HCT116 (cell line): ENCODE measurements around the gene PAK1. TPM values are rescaled to one million over a fixed set of nuclear protein-coding genes. Genes with fewer than 3 reads are reported as not detected.

Experiments used
- ATAC-seq: fragments of 200-7000 bp; cut with Tn5 transposase; 2 replicates; pipeline ENCODE4 v1.9.1; 2020; ENCODE audit warnings: mild to moderate bottlenecking, moderate library complexity
- BruUV-seq: library from RNA; stranded (reverse); fragments of 400-500 nt; replicated peaks from 2 replicates; lab custom pipeline; 2021; lab: Mats Ljungman, UMichigan
- CTCF ChIA-PET: fragments of 300-600 bp; sonication (Branson Sonifier 250); formaldehyde crosslinking; loops from one replicate; lab custom pipeline; 2021; ENCODE audit warnings: antibody characterized with exemption; lab: Charles Lee
- POLR2A ChIA-PET: fragments of 300-600, 350-600 bp; sonication (Branson Sonifier 250); formaldehyde crosslinking; loops from one replicate; lab custom pipeline; 2021; ENCODE audit warnings: antibody characterized with exemption; lab: Charles Lee
- RAD21 ChIA-PET, 2 experiments: fragments of 300-600 bp; sonication (Branson Sonifier 250); formaldehyde crosslinking; loops; one replicate each; lab custom pipeline; 2023; ENCODE audit warnings: low total read pairs in 2 of 2; ENCODE audit not compliant: uncharacterized antibody in 2 of 2, unreplicated experiment in 2 of 2, low non-redundant PET in 1 of 2; lab: Charles Lee
- DNase-seq: peaks from one replicate; pipeline ENCODE4 v3.0.0-alpha.2; 2010; ENCODE audit warnings: low read depth, low spot score
- H2AFZ ChIP-seq: fragments of 200-600 bp; shearing (Covaris generic), sonication (generic); 2 replicates; pipeline ENCODE4 v1.6.1; 2017; ENCODE audit warnings: low read depth, mixed run types, mixed read lengths, antibody characterized with exemption, low read length; ENCODE audit not compliant: poor library complexity, severe bottlenecking
- H3K27ac ChIP-seq: 2 replicates; pipeline ENCODE4 v1.5.1; 2012; ENCODE audit warnings: low read depth, low read length
- H3K27me3 ChIP-seq: fragments of 200-600 bp; sonication (generic); 2 replicates; pipeline ENCODE4 v1.6.1; 2016; ENCODE audit warnings: mixed run types, low read length, mixed read lengths; ENCODE audit not compliant: insufficient read depth
- H3K36me3 ChIP-seq, 2 experiments: fragments of 200-500 bp in 1 of 2; fragments of 200-600 bp in 1 of 2; sonication (Bioruptor generic) in 1 of 2; sonication (generic) in 1 of 2; 2 replicates each; pipeline versions ENCODE4 v1.5.1 to v1.6.1; 2014 to 2016; ENCODE audit warnings: low read length in 2 of 2, inconsistent platforms in 1 of 2, mixed read lengths in 1 of 2, mixed run types in 1 of 2; ENCODE audit not compliant: insufficient read depth in 2 of 2, control insufficient read depth in 1 of 2
- H3K4me1 ChIP-seq, 2 experiments: fragments of 200-600 bp in 1 of 2; sonication (generic) in 1 of 2; 2 replicates each; pipeline versions ENCODE4 v1.5.1 to v1.6.1; 2012 to 2017; ENCODE audit warnings: low read length in 2 of 2, inconsistent platforms in 1 of 2, mild to moderate bottlenecking in 1 of 2, mixed read lengths in 1 of 2, mixed run types in 1 of 2, moderate library complexity in 1 of 2; ENCODE audit not compliant: insufficient read depth in 2 of 2, control insufficient read depth in 1 of 2
- H3K4me2 ChIP-seq: fragments of 200-600 bp; sonication (generic); 2 replicates; pipeline ENCODE4 v1.6.1; 2017; ENCODE audit warnings: mixed run types, low read length, mixed read lengths
- H3K4me3 ChIP-seq, 2 experiments: fragments of 200-600 bp in 1 of 2; sonication (generic) in 1 of 2; replicated peaks in 1 of 2; 2 replicates each; pipeline ENCODE4 v1.5.1; 2011 to 2016; ENCODE audit warnings: low read length in 2 of 2, control low read depth in 1 of 2, low read depth in 1 of 2, mild to moderate bottlenecking in 1 of 2, mixed read lengths in 1 of 2, mixed run types in 1 of 2
- H3K79me2 ChIP-seq: fragments of 200-600 bp; sonication (generic); 2 replicates; pipeline ENCODE4 v1.6.1; 2017; ENCODE audit warnings: mild to moderate bottlenecking, mixed run types, low read length, moderate library complexity, mixed read lengths; ENCODE audit not compliant: insufficient read depth
- H3K9ac ChIP-seq: fragments of 200-600 bp; sonication (generic); 2 replicates; pipeline ENCODE4 v1.6.1; 2016; ENCODE audit warnings: low read length, mixed read lengths
- H3K9me2 ChIP-seq: fragments of 200-600 bp; sonication (generic), shearing (Covaris generic); 2 replicates; pipeline ENCODE4 v1.6.1; 2017; ENCODE audit warnings: mixed run types, mild to moderate bottlenecking, moderate library complexity; ENCODE audit not compliant: insufficient read depth
- H3K9me3 ChIP-seq, 2 experiments: fragments of 200-500 bp in 1 of 2; fragments of 200-600 bp in 1 of 2; sonication (Bioruptor generic) in 1 of 2; sonication (generic) in 1 of 2; 2 replicates each; pipeline ENCODE4 v1.6.1; 2014 to 2017; ENCODE audit warnings: low read length in 2 of 2, mixed read lengths in 2 of 2, inconsistent platforms in 1 of 2, low read depth in 1 of 2, mild to moderate bottlenecking in 1 of 2, mixed run types in 1 of 2, moderate library complexity in 1 of 2; ENCODE audit not compliant: control insufficient read depth in 1 of 2, insufficient read depth in 1 of 2
- H4K20me1 ChIP-seq: fragments of 200-600 bp; sonication (generic), shearing (Covaris generic); 2 replicates; pipeline ENCODE4 v1.6.1; 2017; ENCODE audit warnings: mixed run types, mild to moderate bottlenecking, moderate library complexity; ENCODE audit not compliant: insufficient read depth
- CEBPB ChIP-seq: IDR thresholded peaks from 2 replicates; pipeline ENCODE4 v1.6.1; 2012; ENCODE audit warnings: low read depth
- EGR1 ChIP-seq: IDR thresholded peaks from 2 replicates; pipeline ENCODE4 v1.6.1; 2012; ENCODE audit warnings: low read depth
- ELF1 ChIP-seq: IDR thresholded peaks from 2 replicates; pipeline ENCODE4 v1.6.1; 2012; ENCODE audit warnings: low read depth, borderline replicate concordance
- EZH2 ChIP-seq: fragments of 200-600 bp; sonication (generic); IDR thresholded peaks from 2 replicates; pipeline ENCODE4 v1.6.1; 2017; ENCODE audit warnings: antibody characterized with exemption, mixed run types
- FOSL1 ChIP-seq: IDR thresholded peaks from 2 replicates; pipeline ENCODE4 v1.6.1; 2012; ENCODE audit warnings: low read depth
- JUND ChIP-seq: IDR thresholded peaks from 2 replicates; pipeline ENCODE4 v1.6.1; 2012
- POLR2A ChIP-seq: IDR thresholded peaks from 2 replicates; pipeline ENCODE4 v1.7.0; 2011; ENCODE audit warnings: borderline replicate concordance; ENCODE audit not compliant: insufficient read depth, insufficient read length; ENCODE audit errors: extremely low read depth
- RAD21 ChIP-seq: IDR thresholded peaks from 2 replicates; pipeline ENCODE4 v1.6.1; 2012; ENCODE audit warnings: low read depth, mild to moderate bottlenecking
- SIN3A ChIP-seq: IDR thresholded peaks from 2 replicates; pipeline ENCODE4 v1.6.1; 2012; ENCODE audit warnings: low read depth
- SP1 ChIP-seq: IDR thresholded peaks from 2 replicates; pipeline ENCODE4 v1.6.1; 2012; ENCODE audit warnings: low read depth
- SRF ChIP-seq: IDR thresholded peaks from 2 replicates; pipeline ENCODE4 v1.6.1; 2012; ENCODE audit warnings: low read depth
- YY1 ChIP-seq: IDR thresholded peaks from 2 replicates; pipeline ENCODE4 v1.6.1; 2011; ENCODE audit warnings: low read length, low read depth, moderate library complexity, mild to moderate bottlenecking; ENCODE audit not compliant: insufficient replicate concordance; ENCODE audit errors: extremely low read depth
- ZNF274 ChIP-seq: fragments of 200-500 bp; sonication (Bioruptor generic); IDR thresholded peaks from 2 replicates; pipeline ENCODE4 v1.6.1; 2014; ENCODE audit warnings: mild to moderate bottlenecking, low read depth, low read length, inconsistent platforms
- intact Hi-C: fragments of 100-400 bp; cut with micrococcal nuclease; formaldehyde crosslinking; loops from 2 replicates; pipeline ENCODE4 v1.10.0; 2022
- total RNA-seq: library from RNA; stranded (reverse); gene quantifications from one replicate; pipeline ENCODE4 v1.2.1, GENCODE V29; 2021; ENCODE audit not compliant: unreplicated experiment
- TF ChIP-seq, protein P1 (sequence below), 3 experiments: fragments of 200-600 bp in 1 of 3; sonication (generic) in 1 of 3; IDR thresholded peaks in 2 of 3; conservative IDR thresholded peaks in 1 of 3; 2 replicates each; pipeline ENCODE4 v1.5.1; 2012 to 2017; ENCODE audit warnings: low read depth in 2 of 3, low read length in 2 of 3, antibody characterized with exemption in 1 of 3, borderline replicate concordance in 1 of 3, control low read depth in 1 of 3, mild to moderate bottlenecking in 1 of 3, mixed read lengths in 1 of 3, mixed run types in 1 of 3, moderate library complexity in 1 of 3; ENCODE audit not compliant: insufficient read depth in 1 of 3
- TF ChIP-seq, protein P2 (sequence below): IDR thresholded peaks from 2 replicates; pipeline ENCODE4 v1.6.1; 2012
- TF ChIP-seq, protein P3 (sequence below): IDR thresholded peaks from 2 replicates; pipeline ENCODE4 v1.6.1; 2012; ENCODE audit warnings: low read depth
- TF ChIP-seq, protein P4 (sequence below): IDR thresholded peaks from 2 replicates; pipeline ENCODE4 v1.6.1; 2012

PAK1 gene
- total RNA-seq, 1 experiment from 2014 or later, result 56.1 TPM

DNA sequence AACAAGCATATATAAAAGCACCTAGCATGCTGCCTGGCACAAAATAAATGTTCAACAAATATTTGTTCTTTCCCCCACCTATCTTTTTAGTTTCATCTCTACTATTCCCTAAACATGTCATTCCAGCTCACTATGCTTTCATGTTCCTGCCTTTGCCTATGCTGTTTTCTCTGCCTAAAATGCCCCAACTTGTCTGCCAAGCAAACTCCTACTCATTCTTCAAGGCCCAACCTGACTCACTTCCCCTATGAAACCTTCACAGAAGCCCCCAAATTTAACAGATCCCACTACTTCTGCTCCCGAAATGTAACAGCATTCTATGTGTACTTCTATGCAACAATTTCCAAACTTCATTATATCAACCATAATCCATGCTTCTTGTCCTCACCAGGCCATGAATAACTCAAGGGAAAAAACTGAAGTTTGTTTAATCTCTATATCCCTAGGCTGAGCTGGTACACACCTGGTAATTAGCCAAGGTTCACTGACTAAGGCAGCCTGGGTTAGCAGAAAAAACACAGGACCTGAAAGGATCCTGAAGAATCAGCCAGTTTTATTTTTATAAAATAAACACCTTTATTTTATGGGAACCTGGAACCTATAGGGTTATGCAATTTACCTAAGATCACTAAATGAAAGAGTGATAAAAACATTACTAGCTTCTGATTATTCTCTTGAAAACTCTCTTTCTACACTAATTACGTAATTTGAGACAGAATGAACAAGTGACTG lies 72.2 kb downstream of the PAK1 start:
- TF ChIP-seq SIN3A (no peak), SP1 (no peak), ZNF274 (no peak), RAD21 (no peak), SRF (no peak), POLR2A (no peak), EZH2 (no peak), FOSL1 (no peak), ELF1 (no peak), JUND (no peak), EGR1 (no peak), YY1 (no peak), CEBPB (no peak)
- TF ChIP-seq, protein P1, sequence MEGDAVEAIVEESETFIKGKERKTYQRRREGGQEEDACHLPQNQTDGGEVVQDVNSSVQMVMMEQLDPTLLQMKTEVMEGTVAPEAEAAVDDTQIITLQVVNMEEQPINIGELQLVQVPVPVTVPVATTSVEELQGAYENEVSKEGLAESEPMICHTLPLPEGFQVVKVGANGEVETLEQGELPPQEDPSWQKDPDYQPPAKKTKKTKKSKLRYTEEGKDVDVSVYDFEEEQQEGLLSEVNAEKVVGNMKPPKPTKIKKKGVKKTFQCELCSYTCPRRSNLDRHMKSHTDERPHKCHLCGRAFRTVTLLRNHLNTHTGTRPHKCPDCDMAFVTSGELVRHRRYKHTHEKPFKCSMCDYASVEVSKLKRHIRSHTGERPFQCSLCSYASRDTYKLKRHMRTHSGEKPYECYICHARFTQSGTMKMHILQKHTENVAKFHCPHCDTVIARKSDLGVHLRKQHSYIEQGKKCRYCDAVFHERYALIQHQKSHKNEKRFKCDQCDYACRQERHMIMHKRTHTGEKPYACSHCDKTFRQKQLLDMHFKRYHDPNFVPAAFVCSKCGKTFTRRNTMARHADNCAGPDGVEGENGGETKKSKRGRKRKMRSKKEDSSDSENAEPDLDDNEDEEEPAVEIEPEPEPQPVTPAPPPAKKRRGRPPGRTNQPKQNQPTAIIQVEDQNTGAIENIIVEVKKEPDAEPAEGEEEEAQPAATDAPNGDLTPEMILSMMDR (IDR thresholded peaks at IDR 0.05 in 2 of 3, conservative IDR thresholded peaks at IDR 0.05 in 1 of 3; ENCODE audit: borderline replicate concordance in 1 of 3, insufficient read depth in 1 of 3, low read depth in 2 of 3, low read length in 2 of 3), result no peak
- TF ChIP-seq, protein P2, sequence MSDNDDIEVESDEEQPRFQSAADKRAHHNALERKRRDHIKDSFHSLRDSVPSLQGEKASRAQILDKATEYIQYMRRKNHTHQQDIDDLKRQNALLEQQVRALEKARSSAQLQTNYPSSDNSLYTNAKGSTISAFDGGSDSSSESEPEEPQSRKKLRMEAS, result no peak
- TF ChIP-seq, protein P3, sequence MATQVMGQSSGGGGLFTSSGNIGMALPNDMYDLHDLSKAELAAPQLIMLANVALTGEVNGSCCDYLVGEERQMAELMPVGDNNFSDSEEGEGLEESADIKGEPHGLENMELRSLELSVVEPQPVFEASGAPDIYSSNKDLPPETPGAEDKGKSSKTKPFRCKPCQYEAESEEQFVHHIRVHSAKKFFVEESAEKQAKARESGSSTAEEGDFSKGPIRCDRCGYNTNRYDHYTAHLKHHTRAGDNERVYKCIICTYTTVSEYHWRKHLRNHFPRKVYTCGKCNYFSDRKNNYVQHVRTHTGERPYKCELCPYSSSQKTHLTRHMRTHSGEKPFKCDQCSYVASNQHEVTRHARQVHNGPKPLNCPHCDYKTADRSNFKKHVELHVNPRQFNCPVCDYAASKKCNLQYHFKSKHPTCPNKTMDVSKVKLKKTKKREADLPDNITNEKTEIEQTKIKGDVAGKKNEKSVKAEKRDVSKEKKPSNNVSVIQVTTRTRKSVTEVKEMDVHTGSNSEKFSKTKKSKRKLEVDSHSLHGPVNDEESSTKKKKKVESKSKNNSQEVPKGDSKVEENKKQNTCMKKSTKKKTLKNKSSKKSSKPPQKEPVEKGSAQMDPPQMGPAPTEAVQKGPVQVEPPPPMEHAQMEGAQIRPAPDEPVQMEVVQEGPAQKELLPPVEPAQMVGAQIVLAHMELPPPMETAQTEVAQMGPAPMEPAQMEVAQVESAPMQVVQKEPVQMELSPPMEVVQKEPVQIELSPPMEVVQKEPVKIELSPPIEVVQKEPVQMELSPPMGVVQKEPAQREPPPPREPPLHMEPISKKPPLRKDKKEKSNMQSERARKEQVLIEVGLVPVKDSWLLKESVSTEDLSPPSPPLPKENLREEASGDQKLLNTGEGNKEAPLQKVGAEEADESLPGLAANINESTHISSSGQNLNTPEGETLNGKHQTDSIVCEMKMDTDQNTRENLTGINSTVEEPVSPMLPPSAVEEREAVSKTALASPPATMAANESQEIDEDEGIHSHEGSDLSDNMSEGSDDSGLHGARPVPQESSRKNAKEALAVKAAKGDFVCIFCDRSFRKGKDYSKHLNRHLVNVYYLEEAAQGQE, result no peak
- TF ChIP-seq, protein P4, sequence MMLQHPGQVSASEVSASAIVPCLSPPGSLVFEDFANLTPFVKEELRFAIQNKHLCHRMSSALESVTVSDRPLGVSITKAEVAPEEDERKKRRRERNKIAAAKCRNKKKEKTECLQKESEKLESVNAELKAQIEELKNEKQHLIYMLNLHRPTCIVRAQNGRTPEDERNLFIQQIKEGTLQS, result no peak
- no peak overlapping the region for H3K9ac ChIP-seq
- H4K20me1 ChIP-seq, result no peaks in the 10 kb centered on the region
- no peak for ATAC-seq
- BruUV-seq, result no TSS peak
- no peaks in the 10 kb centered on the region for H3K9me2 ChIP-seq
- POLR2A ChIA-PET, result no interaction called here
- CTCF ChIA-PET, result no interaction called here
- H3K79me2 ChIP-seq, result peaks cover 72% of the 10 kb centered on the region
- no peaks in the 10 kb centered on the region for H3K36me3 ChIP-seq
- no peak overlapping the region for H2AFZ ChIP-seq
- H3K27ac ChIP-seq, result no peak overlapping the region
- intact Hi-C loops, result no loop called here
- DNase-seq, result no peak
- H3K4me1 ChIP-seq, result peaks cover 0 to 7% of the 10 kb centered on the region in 2 experiments; a peak in 1 of 4 replicates
- H3K27me3 ChIP-seq, result no peaks in the 10 kb centered on the region
- H3K4me2 ChIP-seq, result no peak overlapping the region
- no peaks in the 10 kb centered on the region for H3K9me3 ChIP-seq
- RAD21 ChIA-PET, result no interaction called here
- H3K4me3 ChIP-seq, result no peak overlapping the region
